Right kidney (tissue), 1 donor: Measurements from ENCODE around the gene INSIG1.

Experiments
- DNase-seq: peaks from one replicate; pipeline ENCODE4 v3.0.0-alpha.2; 2016

The INSIG1 gene

GRCh38 chr7:155349601-155350331 is 52.1 kb downstream of the INSIG1 start:
- no peak for DNase-seq

DNA sequence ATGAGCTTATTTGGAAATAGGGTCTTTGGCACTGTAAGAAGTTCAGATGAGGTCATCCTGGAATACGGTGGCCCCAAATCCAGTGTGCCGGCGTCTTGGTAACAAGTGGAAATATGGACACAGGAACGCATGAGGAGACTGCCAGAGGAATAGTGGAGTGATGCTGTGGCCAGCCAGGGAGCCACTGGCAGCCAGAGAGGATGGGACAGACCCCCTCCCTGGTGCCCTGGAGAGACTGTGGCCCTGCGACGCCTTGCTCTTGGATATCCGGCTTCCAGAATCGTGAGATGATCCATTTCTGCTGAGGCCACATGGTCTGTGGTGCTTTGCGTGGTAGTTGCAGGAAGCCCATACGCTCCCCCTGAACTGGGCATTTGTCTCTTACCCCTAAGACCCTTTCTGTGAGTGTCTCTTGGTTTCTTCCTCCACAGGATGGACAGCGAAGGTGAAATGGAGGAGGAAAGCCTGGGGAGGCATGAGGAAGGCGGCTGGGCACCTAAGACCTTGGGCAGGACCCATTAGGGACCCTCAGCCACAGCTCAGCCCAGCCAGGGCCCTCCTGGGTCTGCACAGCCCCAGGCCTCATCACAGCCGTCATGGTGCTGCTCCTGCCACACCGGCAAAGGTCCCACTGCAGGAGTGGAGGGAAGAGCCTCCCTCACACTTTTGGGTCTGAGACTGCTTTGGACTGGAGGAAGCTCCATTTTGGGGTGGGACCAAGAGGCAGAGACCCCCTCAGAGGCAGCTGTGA is 53.6 kb downstream of the INSIG1 start:
- DNase-seq = no peak

- no peak for DNase-seq
These were observed 54.5 kb downstream of the INSIG1 start for GRCh38 chr7:155352076-155352752.

DNA sequence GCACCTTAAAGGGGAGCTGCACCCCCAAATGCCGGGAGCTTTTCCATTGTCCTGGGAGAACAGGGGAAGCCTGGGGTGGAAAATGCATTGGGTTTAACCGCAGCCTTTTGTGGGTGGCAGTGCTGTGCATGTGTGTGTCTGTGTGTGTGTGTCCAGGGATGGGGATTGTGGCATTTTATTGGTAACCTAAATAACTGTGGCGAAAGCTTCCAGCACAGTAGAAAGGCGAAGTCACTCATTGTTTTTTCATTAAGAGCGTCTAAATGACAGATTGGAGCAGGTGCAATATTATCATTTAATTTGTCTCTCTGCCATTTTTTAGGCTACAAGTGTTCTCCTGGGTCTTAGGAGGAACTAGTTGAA is 55.1 kb downstream of the INSIG1 start:
- no peak for DNase-seq

GRCh38 chr7:155353256-155353897 is 55.7 kb downstream of the INSIG1 start:
- no peak for DNase-seq

DNA sequence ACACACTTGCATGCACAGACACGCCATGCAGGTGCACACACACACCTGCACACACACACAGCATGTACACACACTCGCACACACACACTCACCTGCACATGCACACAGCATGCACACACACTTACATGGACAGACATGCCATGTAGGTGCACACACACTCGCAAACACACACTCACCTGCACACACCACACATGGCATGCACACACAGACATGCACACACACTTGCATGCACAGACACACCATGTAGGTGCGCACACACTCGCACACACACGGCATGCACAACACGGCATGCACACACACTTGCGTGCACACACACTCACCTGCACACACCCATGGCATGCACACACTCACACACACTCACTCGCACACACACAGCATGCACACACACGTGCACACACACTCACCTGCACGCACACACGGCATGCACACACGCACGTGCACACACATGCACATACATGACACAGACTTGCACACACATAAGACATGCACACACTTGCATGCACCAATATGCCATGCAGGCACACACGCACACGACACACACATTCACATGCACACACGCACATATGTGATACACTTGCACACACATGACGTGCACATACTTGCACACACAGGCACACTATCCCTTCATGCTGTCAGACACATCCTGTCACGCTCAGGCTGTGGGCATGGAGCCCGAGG is 56.8 kb downstream of the INSIG1 start:
- DNase-seq = no peak

DNA sequence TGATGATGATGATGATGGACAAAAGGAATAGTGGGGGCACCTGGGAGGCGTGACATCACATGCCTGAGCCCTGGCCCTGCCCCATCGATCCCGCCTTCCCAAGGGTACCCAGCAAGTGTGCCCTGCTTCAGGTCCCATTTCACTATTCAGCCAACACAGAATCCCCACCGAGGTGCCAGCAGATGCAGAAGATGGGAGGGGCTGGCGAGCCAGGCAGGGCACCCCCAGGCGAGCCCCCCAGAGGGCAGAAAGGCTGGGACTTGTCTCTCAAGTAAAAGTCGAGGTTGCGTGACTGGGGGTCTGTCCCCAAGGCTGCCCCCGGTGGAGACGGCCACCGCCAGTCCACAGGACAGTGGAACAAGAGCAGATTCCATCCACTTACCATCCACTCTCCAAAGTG is 57.5 kb downstream of the INSIG1 start:
- no peak for DNase-seq

DNA sequence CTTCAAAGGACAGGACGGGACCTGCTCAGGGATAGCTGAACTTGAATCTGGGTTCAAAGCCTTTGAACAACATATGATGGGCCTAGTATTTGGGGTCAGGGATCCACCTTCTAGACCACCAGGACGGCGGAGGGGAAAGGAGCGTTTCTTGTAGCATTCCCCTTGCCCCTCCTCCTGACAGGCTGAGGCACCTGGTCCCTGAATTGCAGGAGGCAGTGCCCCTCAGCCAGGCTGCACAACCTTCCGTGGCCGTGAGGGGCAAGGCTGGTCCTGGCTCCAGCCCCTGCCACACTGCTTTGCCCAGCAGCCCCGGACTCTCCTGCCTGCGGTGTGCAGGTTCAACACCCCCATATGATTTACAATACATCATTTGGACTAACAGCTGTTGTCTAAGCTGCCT is 58.1 kb downstream of the INSIG1 start:
- no peak for DNase-seq

- no peak for DNase-seq
These were observed 58.8 kb downstream of the INSIG1 start for GRCh38 chr7:155356323-155357105.

GRCh38 chr7:155357573-155358041 is 59.9 kb downstream of the INSIG1 start:
- no peak for DNase-seq

DNA sequence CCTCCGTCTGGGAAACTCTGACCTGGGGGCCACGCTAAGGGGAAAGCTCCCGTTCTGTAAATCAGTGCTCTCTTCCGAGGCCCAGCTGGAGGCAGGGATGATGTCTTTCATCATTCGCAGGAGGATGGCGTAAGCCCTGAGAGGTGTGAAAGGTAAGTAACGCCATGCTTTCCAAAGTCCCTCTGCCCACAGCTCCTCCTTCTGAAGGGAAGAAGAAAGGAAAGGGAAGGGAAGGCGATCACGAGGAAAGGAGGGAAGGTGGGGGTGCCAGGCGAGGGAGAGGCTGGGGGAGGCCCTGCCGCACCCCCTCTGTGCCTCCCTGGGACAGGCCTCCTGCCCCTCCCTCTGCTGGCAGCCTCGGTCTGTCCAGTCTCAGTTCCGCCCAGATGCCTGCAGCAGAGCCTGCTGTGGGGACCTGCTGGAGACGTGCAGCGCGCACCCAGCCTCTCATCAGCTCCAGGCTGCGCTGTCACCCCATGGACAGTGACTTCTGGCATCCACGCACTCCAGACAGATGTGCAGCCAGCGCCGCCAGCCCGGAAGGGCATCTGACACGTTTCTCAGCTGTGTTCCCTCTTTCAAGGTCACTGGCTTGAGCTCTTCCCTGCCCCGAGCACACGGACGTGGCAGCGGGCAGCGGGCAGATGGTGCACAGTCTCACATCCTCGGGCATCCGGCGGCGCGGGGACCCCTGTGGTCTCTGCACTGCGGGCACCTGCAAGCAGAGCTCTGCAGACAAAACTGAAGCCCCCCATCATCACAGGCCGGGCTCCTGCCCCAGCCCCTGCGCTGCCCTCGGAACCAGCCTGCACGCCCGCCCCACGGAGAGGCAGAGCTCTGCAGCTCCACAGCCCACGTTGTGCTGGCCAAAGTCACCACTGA is 60.6 kb downstream of the INSIG1 start:
- DNase-seq = no peak

- no peak for DNase-seq
These were observed 61.5 kb downstream of the INSIG1 start for GRCh38 chr7:155358948-155359712.
